ENCODE measurements around the gene POLR1A.

DNA sequence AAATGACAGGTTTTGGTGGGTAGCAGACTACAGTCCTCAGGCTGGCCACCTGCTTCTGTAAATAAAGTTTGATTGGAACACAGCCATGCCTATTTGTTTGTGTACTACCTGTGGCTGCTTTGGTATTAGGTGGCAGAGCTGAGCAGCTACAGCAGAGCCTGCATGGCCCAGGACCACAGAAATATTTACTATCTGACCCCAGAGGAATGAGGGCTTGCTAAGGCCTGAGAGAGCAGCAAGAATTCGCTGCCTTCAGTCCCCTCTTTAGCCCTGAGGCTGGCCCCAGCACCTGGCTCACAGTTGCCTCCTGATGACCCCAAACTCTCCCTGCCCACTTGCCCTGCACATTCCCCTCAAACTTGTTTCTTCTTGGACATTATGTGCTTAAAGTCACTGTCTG, 32.5 kb downstream of the POLR1A start:
- TF ChIP-seq, protein P1, sequence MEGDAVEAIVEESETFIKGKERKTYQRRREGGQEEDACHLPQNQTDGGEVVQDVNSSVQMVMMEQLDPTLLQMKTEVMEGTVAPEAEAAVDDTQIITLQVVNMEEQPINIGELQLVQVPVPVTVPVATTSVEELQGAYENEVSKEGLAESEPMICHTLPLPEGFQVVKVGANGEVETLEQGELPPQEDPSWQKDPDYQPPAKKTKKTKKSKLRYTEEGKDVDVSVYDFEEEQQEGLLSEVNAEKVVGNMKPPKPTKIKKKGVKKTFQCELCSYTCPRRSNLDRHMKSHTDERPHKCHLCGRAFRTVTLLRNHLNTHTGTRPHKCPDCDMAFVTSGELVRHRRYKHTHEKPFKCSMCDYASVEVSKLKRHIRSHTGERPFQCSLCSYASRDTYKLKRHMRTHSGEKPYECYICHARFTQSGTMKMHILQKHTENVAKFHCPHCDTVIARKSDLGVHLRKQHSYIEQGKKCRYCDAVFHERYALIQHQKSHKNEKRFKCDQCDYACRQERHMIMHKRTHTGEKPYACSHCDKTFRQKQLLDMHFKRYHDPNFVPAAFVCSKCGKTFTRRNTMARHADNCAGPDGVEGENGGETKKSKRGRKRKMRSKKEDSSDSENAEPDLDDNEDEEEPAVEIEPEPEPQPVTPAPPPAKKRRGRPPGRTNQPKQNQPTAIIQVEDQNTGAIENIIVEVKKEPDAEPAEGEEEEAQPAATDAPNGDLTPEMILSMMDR (IDR thresholded peaks at IDR 0.05), result no peak
- TF ChIP-seq POLR2A (IDR thresholded peaks at IDR 0.05), result no peak
